ENCODE data around the gene TFDP1.

Gene TFDP1

GRCh38 chr13:113669231-113669754 is 84.7 kb downstream of the TFDP1 start:
- DNase-seq = no peak

GRCh38 chr13:113669755-113670341 is 85.3 kb downstream of the TFDP1 start:
- DNase-seq = no peak

GRCh38 chr13:113670541-113670940 is 86.0 kb downstream of the TFDP1 start:
- DNase-seq = no peak

DNA sequence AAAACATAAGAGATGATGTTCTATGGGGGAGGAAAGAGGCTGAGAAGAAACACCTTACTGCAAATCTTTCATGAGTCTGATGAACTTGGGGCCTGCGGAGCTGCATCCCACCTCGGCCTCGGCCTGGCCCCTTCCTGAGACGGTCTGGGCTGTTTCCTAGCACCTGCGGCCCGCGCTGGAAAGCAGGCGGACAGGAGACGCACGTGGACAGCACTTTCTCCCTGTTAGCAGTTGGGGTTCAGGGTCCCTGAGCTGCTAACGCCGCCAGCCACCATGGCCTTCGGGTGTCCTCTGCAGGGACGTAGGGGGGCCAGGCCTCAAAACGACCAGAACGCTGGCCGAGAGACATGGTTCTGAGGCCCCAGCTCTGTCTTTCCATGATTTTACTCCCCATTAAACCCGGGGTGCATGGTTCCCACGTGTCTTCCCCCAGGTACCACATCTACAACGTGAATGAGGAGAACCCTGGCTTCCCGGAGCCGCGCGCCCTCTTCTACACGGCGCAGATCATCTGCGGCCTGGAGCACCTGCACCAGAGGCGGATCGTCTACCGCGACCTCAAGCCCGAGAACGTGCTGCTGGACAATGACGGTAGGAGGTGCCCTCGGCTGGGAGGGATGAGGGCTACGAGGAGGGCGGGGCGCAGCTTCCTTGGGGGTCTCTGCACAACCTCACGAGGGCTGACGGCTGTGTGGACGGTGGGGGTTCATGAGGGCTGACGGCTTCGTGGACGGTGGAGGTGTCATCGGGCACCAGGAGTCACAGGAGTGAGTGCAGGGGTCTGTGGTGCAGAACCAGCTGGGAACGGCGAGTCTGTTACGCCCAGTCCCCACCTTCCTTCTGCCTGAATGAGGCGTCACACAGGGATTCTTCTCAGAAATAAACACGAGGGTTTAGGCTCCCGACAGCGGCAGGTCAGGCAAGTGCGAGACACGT is 86.8 kb downstream of the TFDP1 start:
- no peak for DNase-seq

DNA sequence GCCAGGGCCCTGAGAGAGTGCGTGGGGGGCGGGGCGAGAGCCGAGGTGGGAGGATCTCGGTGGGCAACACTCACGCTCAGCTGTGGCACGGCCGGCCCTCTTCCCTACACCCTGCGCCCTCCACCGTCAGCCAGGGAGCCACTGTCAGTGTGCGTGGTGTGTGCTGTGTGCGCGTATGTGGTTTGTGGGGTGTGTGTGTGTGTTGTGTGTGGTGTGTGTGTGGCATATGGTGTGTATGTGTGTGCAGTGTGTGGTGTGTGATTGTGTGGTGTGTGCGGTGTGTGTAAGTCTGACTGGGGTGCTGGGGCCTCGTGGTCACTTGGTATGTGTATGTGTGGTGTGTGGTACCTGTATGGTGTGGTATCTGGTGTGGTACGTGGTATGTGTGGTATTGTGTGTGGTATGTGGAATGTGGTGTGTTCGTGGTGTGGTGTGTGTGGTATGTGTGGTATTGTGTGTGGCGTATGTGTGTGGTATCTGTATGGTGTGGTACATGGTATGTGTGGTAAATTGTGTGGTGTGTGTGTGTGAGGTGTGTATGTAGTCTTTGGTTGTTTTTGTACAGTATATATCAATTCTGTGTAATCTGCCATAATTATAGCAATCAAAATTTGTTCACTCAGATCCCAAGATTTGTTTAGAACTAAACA is 87.6 kb downstream of the TFDP1 start:
- no peak for DNase-seq

Data from NCI-H2171 (cell line).